Neural cell (in vitro differentiated cells): ENCODE measurements around the gene FBXO22. TPM values are rescaled to one million over a fixed set of nuclear protein-coding genes. Genes with fewer than 3 reads are reported as not detected.

Source experiments
- H2AFZ ChIP-seq: fragments of 200-600, 300-800 bp; sonication (generic), shearing (Covaris generic); 2 replicates; pipeline ENCODE4 v1.6.0; 2014; ENCODE audit warnings: low read depth, mild to moderate bottlenecking, antibody characterized with exemption, low read length, moderate library complexity
- H3F3A ChIP-seq: fragments of 200-600 bp; shearing (Covaris generic); 2 replicates; pipeline ENCODE4 v1.6.1; 2016; ENCODE audit warnings: mild to moderate bottlenecking, moderate library complexity, mixed read lengths, antibody characterized with exemption, low read length; ENCODE audit not compliant: insufficient read depth, poor library complexity, severe bottlenecking
- H3K27ac ChIP-seq: fragments of 200-600, 300-800 bp; sonication (generic), shearing (Covaris generic); 2 replicates; pipeline ENCODE4 v1.5.1; 2014; ENCODE audit warnings: mild to moderate bottlenecking, low read length, moderate library complexity
- H3K27me3 ChIP-seq: fragments of 300-800, 200-600 bp; sonication (generic), shearing (Covaris generic); 2 replicates; pipeline ENCODE4 v1.6.0; 2014; ENCODE audit warnings: mild to moderate bottlenecking, low read depth, low read length, moderate library complexity; ENCODE audit not compliant: insufficient read depth
- H3K36me3 ChIP-seq: fragments of 300-800, 200-600 bp; sonication (generic), shearing (Covaris generic); 2 replicates; pipeline ENCODE4 v1.5.1; 2014; ENCODE audit warnings: mild to moderate bottlenecking, antibody characterized with exemption, low read length, moderate library complexity; ENCODE audit not compliant: insufficient read depth
- H3K4me2 ChIP-seq: fragments of 300-800, 200-600 bp; sonication (generic), shearing (Covaris generic); 2 replicates; pipeline ENCODE4 v1.6.0; 2014; ENCODE audit warnings: mild to moderate bottlenecking, low read length
- H3K4me3 ChIP-seq: fragments of 300-800, 200-600 bp; sonication (generic), shearing (Covaris generic); 2 replicates; pipeline ENCODE4 v1.5.1; 2014; ENCODE audit warnings: mild to moderate bottlenecking, low read length, moderate library complexity
- H3K79me2 ChIP-seq: fragments of 200-600 bp; shearing (Covaris generic); replicated peaks from 2 replicates; pipeline ENCODE4 v1.6.0; 2014; ENCODE audit warnings: mild to moderate bottlenecking, low read length, moderate library complexity; ENCODE audit not compliant: insufficient read depth
- H3K9ac ChIP-seq: fragments of 300-800, 200-600 bp; sonication (generic), shearing (Covaris generic); 2 replicates; pipeline ENCODE4 v1.6.1; 2016; ENCODE audit warnings: mild to moderate bottlenecking, low read length, mixed read lengths
- H3K9me2 ChIP-seq: fragments of 200-600 bp; shearing (Covaris generic); 2 replicates; pipeline ENCODE4 v1.6.1; 2016; ENCODE audit warnings: mild to moderate bottlenecking, low read length, mixed read lengths; ENCODE audit not compliant: insufficient read depth
- H3K9me3 ChIP-seq: fragments of 200-600, 300-800 bp; sonication (generic), shearing (Covaris generic); 2 replicates; pipeline ENCODE4 v1.6.1; 2016; ENCODE audit warnings: mild to moderate bottlenecking, mixed run types, low read length, moderate library complexity, mixed read lengths
- H4K20me1 ChIP-seq: fragments of 200-600 bp; shearing (Covaris generic); 2 replicates; pipeline ENCODE4 v1.6.1; 2016; ENCODE audit warnings: mild to moderate bottlenecking, mixed run types; ENCODE audit not compliant: insufficient read depth
- EP300 ChIP-seq: fragments of 450-650 bp; conservative IDR thresholded peaks from 2 replicates; pipeline ENCODE4 v1.6.1; 2014; ENCODE audit warnings: antibody characterized with exemption, mild to moderate bottlenecking, moderate library complexity; ENCODE audit not compliant: poor library complexity, severe bottlenecking
- EZH2 ChIP-seq: fragments of 200-600, 300-800 bp; shearing (Covaris generic), sonication (generic); IDR thresholded peaks from 2 replicates; pipeline ENCODE4 v1.6.1; 2014; ENCODE audit warnings: antibody characterized with exemption, low read length, borderline replicate concordance, mild to moderate bottlenecking; ENCODE audit not compliant: insufficient read depth, poor library complexity, severe bottlenecking
- MXI1 ChIP-seq: fragments of 450-650 bp; conservative IDR thresholded peaks from 2 replicates; pipeline ENCODE4 v1.6.1; 2014; ENCODE audit warnings: antibody characterized with exemption, mild to moderate bottlenecking; ENCODE audit not compliant: poor library complexity, severe bottlenecking
- POLR2AphosphoS5 ChIP-seq: IDR thresholded peaks from 2 replicates; pipeline ENCODE4 v1.6.1; 2012
- RAD21 ChIP-seq: fragments of 450-650 bp; conservative IDR thresholded peaks from 2 replicates; pipeline ENCODE4 v1.6.1; 2014; ENCODE audit warnings: antibody characterized with exemption, mild to moderate bottlenecking, moderate library complexity
- SMC3 ChIP-seq: fragments of 450-650 bp; conservative IDR thresholded peaks from 2 replicates; pipeline ENCODE4 v1.6.1; 2014; ENCODE audit warnings: antibody characterized with exemption, mild to moderate bottlenecking, moderate library complexity; ENCODE audit not compliant: poor library complexity
- TAF1 ChIP-seq: IDR thresholded peaks from 2 replicates; pipeline ENCODE4 v1.6.1; 2012; ENCODE audit warnings: low read depth
- polyA minus RNA-seq: library from RNA; depleted of rRNA, polyadenylated mRNA; stranded (reverse); fragments of >200 nt; gene quantifications from 2 replicates; pipeline ENCODE4 v1.2.3, GENCODE V29; 2014
- polyA plus RNA-seq: library from polyadenylated mRNA; depleted of rRNA; stranded (reverse); fragments of >200 nt; gene quantifications from 2 replicates; pipeline ENCODE4 v1.2.3, GENCODE V29; 2014
- TF ChIP-seq, protein P1 (sequence below): IDR thresholded peaks from 2 replicates; pipeline ENCODE4 v1.6.1; 2012; ENCODE audit warnings: borderline replicate concordance
- TF ChIP-seq, protein P2 (sequence below): fragments of 450-650 bp; IDR thresholded peaks from 2 replicates; pipeline ENCODE4 v1.5.1; 2014; ENCODE audit warnings: antibody characterized with exemption, mild to moderate bottlenecking, moderate library complexity; ENCODE audit not compliant: poor library complexity, severe bottlenecking

FBXO22 gene
- polyA plus RNA-seq (44.2 and 52.3 TPM in 2 replicates), polyA minus RNA-seq (45.3 and 52.7 TPM in 2 replicates)

DNA sequence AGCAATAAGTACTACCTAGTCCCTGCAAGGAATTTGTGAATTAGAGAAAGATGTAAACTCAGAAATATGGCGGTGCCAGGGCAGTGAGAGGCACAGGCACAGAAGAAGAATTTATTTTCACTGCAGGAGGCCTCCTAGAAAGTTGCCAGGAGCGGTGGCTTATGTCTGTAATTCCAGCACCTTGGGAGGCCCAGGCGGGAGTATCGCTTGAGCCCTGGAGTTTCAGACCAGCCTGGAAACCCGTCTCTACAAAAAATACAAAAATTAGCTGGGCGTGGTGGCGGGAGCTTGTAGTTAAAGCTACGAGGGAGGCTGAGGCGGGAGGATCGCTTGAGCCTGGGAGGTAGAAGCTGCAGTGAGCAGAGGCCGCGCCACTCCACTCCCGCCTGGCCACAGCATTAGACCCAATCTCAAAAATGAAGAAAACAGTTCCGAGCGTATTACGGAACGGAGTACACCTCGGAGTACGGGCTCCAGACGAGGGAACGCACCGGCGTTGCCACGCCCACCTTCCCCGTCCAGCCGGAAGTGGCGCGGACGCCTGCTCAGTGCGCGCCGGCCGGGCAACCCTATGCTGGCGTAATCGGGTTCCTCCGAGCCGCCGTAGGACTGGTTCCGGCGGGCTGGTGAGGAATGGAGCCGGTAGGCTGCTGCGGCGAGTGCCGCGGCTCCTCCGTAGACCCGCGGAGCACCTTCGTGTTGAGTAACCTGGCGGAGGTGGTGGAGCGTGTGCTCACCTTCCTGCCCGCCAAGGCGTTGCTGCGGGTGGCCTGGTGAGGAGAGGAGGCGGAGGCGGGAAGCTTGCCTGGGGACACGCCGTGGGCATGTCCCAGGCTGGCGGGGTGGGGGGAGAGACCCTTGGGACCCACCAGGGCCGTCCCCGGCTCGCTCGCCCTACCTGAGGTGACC is at the start of gene FBXO22:
Gene FBXO22, plus strand, starts transcription at position 548 of the 909 bp plus-strand sequence. Its CDS starts 86 bp downstream, at position 634.
- Histone ChIP-seq H3K9ac (peak within 1 kb of the TSS; percentile 91), H3K27me3 (no peaks in the 10 kb centered on the region), H3K4me3 (peak within 1 kb of the TSS; percentile 98), H2AFZ (peak within 1 kb of the TSS; percentile 88), H4K20me1 (no peaks in the 10 kb centered on the region), H3F3A (peaks cover 5% of the 10 kb centered on the region), H3K36me3 (no peaks in the 10 kb centered on the region), H3K4me2 (peak within 1 kb of the TSS; percentile 60), H3K9me3 (no peaks in the 10 kb centered on the region), H3K27ac (peak within 1 kb of the TSS; percentile 90), H3K79me2 (peaks cover 23% of the 10 kb centered on the region), H3K9me2 (no peaks in the 10 kb centered on the region)
- TF ChIP-seq EZH2: no peak
- TF ChIP-seq, protein P1, sequence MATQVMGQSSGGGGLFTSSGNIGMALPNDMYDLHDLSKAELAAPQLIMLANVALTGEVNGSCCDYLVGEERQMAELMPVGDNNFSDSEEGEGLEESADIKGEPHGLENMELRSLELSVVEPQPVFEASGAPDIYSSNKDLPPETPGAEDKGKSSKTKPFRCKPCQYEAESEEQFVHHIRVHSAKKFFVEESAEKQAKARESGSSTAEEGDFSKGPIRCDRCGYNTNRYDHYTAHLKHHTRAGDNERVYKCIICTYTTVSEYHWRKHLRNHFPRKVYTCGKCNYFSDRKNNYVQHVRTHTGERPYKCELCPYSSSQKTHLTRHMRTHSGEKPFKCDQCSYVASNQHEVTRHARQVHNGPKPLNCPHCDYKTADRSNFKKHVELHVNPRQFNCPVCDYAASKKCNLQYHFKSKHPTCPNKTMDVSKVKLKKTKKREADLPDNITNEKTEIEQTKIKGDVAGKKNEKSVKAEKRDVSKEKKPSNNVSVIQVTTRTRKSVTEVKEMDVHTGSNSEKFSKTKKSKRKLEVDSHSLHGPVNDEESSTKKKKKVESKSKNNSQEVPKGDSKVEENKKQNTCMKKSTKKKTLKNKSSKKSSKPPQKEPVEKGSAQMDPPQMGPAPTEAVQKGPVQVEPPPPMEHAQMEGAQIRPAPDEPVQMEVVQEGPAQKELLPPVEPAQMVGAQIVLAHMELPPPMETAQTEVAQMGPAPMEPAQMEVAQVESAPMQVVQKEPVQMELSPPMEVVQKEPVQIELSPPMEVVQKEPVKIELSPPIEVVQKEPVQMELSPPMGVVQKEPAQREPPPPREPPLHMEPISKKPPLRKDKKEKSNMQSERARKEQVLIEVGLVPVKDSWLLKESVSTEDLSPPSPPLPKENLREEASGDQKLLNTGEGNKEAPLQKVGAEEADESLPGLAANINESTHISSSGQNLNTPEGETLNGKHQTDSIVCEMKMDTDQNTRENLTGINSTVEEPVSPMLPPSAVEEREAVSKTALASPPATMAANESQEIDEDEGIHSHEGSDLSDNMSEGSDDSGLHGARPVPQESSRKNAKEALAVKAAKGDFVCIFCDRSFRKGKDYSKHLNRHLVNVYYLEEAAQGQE: peak; percentile 80
- TF ChIP-seq EP300: peak; percentile 49
- TF ChIP-seq POLR2AphosphoS5: peak; percentile 94
- TF ChIP-seq RAD21: peak; percentile 17
- no peak for TF ChIP-seq SMC3
- peak; percentile 84 for TF ChIP-seq MXI1
- TF ChIP-seq, protein P2, sequence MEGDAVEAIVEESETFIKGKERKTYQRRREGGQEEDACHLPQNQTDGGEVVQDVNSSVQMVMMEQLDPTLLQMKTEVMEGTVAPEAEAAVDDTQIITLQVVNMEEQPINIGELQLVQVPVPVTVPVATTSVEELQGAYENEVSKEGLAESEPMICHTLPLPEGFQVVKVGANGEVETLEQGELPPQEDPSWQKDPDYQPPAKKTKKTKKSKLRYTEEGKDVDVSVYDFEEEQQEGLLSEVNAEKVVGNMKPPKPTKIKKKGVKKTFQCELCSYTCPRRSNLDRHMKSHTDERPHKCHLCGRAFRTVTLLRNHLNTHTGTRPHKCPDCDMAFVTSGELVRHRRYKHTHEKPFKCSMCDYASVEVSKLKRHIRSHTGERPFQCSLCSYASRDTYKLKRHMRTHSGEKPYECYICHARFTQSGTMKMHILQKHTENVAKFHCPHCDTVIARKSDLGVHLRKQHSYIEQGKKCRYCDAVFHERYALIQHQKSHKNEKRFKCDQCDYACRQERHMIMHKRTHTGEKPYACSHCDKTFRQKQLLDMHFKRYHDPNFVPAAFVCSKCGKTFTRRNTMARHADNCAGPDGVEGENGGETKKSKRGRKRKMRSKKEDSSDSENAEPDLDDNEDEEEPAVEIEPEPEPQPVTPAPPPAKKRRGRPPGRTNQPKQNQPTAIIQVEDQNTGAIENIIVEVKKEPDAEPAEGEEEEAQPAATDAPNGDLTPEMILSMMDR: peak; percentile 19
- TF ChIP-seq TAF1: peak; percentile 83

DNA sequence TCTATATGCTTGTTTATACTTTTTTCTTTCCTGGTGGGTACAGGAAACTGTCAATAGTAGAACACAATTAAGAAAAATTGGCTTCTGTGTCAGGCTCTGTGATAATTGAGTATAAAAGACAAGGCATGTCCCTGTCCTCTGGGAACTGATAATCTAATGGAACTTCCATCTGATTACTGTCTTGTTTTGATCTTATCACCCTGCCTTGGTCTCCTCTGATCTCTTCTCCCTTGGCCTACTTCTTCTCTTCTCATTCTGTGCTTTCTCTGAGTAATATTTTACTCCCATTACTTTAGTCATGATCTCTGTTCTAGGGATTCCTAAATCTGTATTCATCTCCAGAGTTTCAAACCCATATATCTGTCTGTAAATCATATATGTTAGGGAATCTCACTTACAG is 45.8 kb upstream of the FBXO22 start:
- Histone ChIP-seq H3K27me3 (no peaks in the 10 kb centered on the region), H3K36me3 (peaks cover 9% of the 10 kb centered on the region), H3K79me2 (peaks cover 19% of the 10 kb centered on the region), H3K4me2 (no peak overlapping the region), H3K9me2 (no peaks in the 10 kb centered on the region), H3K4me3 (no peak overlapping the region), H3K27ac (no peak overlapping the region), H3F3A (no peaks in the 10 kb centered on the region), H3K9me3 (no peaks in the 10 kb centered on the region), H4K20me1 (no peaks in the 10 kb centered on the region), H3K9ac (no peak overlapping the region), H2AFZ (no peak overlapping the region)
- TF ChIP-seq EP300: no peak
- no peak for TF ChIP-seq RAD21
- no peak for TF ChIP-seq TAF1
- TF ChIP-seq EZH2: no peak
- TF ChIP-seq, protein P1: no peak
- TF ChIP-seq, protein P2: no peak
- TF ChIP-seq MXI1: no peak
- no peak for TF ChIP-seq SMC3
- TF ChIP-seq POLR2AphosphoS5: no peak
